HepG2 (cell line): ENCODE measurements around the gene PLIN1. TPM values are rescaled to one million over a fixed set of nuclear protein-coding genes. Genes with fewer than 3 reads are reported as not detected.

ENCODE experiments used
- ATAC-seq: fragments of 200-7000 bp; cut with Tn5 transposase; 3 replicates; pipeline ENCODE4 v1.9.1; 2020; ENCODE audit warnings: mild to moderate bottlenecking, moderate library complexity
- BruUV-seq: library from RNA; stranded (reverse); fragments of 400-500 nt; replicated peaks from 2 replicates; lab custom pipeline; 2021; lab: Mats Ljungman, UMichigan
- CTCF ChIA-PET: fragments of 300-600 bp; formaldehyde crosslinking; extraction: SDS; loops from one replicate; lab custom pipeline; 2021; ENCODE audit warnings: low total read pairs, inconsistent platforms, low intra/inter-chr PET ratio; lab: Yijun Ruan, JAX
- POLR2A ChIA-PET: fragments of 350-600 bp; sonication (Branson Sonifier 250); formaldehyde crosslinking; loops from one replicate; lab custom pipeline; 2020; ENCODE audit warnings: antibody characterized with exemption, inconsistent platforms; lab: Yijun Ruan, JAX
- DNase-seq: peaks from one replicate; pipeline ENCODE4 v3.0.0-alpha.2; 2015; ENCODE audit warnings: low spot score
- FAIRE-seq: peaks from 3 replicates; lab custom pipeline; 2011; peaks lifted over from hg19 to GRCh38; lab: Jason Lieb, UNC
- H2AFZ ChIP-seq: one replicate; pipeline ENCODE4 v1.6.1; 2011; ENCODE audit warnings: low read length, inconsistent platforms
- H3K27ac ChIP-seq: fragments of 300-600 bp; 3 replicates; pipeline ENCODE4 v1.8.0; 2011; ENCODE audit warnings: mixed run types, mild to moderate bottlenecking, mixed read lengths, low read length, inconsistent platforms; ENCODE audit not compliant: insufficient read depth; ENCODE audit errors: extremely low read length
- H3K27me3 ChIP-seq, 2 experiments: fragments of 200-600 bp in 1 of 2; 2 replicates in 1 of 2; 3 replicates in 1 of 2; pipeline versions ENCODE4 v1.6.0 to v1.8.0; 2011; ENCODE audit warnings: low read length in 2 of 2, mild to moderate bottlenecking in 2 of 2, moderate library complexity in 2 of 2, inconsistent platforms in 1 of 2; ENCODE audit not compliant: insufficient read depth in 2 of 2, control insufficient read depth in 1 of 2
- H3K36me3 ChIP-seq, 2 experiments: fragments of 200-600 bp in 1 of 2; replicated peaks in 1 of 2; 2 replicates in 1 of 2; 3 replicates in 1 of 2; pipeline versions ENCODE4 v1.5.1 to v1.8.0; 2011; ENCODE audit warnings: low read length in 2 of 2, inconsistent platforms in 1 of 2; ENCODE audit not compliant: insufficient read depth in 2 of 2, control insufficient read depth in 1 of 2
- H3K4me1 ChIP-seq: 2 replicates; pipeline ENCODE4 v1.5.1; 2012; ENCODE audit warnings: low read length, inconsistent platforms; ENCODE audit not compliant: insufficient read depth
- H3K4me2 ChIP-seq: 2 replicates; pipeline ENCODE4 v1.6.0; 2011; ENCODE audit warnings: low read depth, low read length, inconsistent platforms
- H3K4me3 ChIP-seq, 3 experiments: fragments of 200-600 bp in 1 of 3; sonication (generic), shearing (Covaris generic) in 1 of 3; replicated peaks in 1 of 3; 2 replicates each; pipeline ENCODE4 v1.5.1; 2011 to 2016; ENCODE audit warnings: low read length in 3 of 3, inconsistent platforms in 2 of 3, low read depth in 2 of 3, mild to moderate bottlenecking in 2 of 3, control low read depth in 1 of 3, mixed read lengths in 1 of 3; ENCODE audit not compliant: insufficient read depth in 1 of 3
- H3K79me2 ChIP-seq: one replicate; pipeline ENCODE4 v1.6.1; 2011; ENCODE audit warnings: low read length, inconsistent platforms; ENCODE audit not compliant: insufficient read depth
- H3K9ac ChIP-seq: 2 replicates; pipeline ENCODE4 v1.6.0; 2011; ENCODE audit warnings: mild to moderate bottlenecking, low read depth, low read length, inconsistent platforms; ENCODE audit not compliant: insufficient read depth
- H3K9me3 ChIP-seq: 2 replicates; pipeline ENCODE4 v1.5.1; 2012; ENCODE audit warnings: mild to moderate bottlenecking, low read length
- H4K20me1 ChIP-seq: 2 replicates; pipeline ENCODE4 v1.6.0; 2011; ENCODE audit warnings: inconsistent platforms, mild to moderate bottlenecking, low read length, moderate library complexity; ENCODE audit not compliant: insufficient read depth
- BRCA1 ChIP-seq: sonication (generic); formaldehyde crosslinking; IDR thresholded peaks from 2 replicates; pipeline ENCODE4 v1.4.0; 2020; ENCODE audit warnings: missing genetic modification reagents
- GATA4 ChIP-seq: sonication (generic); IDR thresholded peaks from 2 replicates; pipeline ENCODE4 v1.6.1; 2016; ENCODE audit warnings: antibody characterized with exemption, low read depth, borderline replicate concordance
- HNRNPLL ChIP-seq: fragments of 200-400 bp; formaldehyde crosslinking; IDR thresholded peaks from 2 replicates; pipeline ENCODE4 v1.6.1; 2017; ENCODE audit warnings: mild to moderate bottlenecking, low read depth, low read length; ENCODE audit not compliant: poor library complexity, severe bottlenecking
- IRF2 ChIP-seq: IDR thresholded peaks from 2 replicates; pipeline ENCODE4 v1.6.1; 2018; ENCODE audit warnings: missing genetic modification reagents, missing compliant biosample characterization
- KDM5A ChIP-seq: fragments of 200-600 bp; sonication (generic); IDR thresholded peaks from 2 replicates; pipeline ENCODE4 v1.7.0; 2018; ENCODE audit warnings: antibody characterized with exemption, mild to moderate bottlenecking, low read length, borderline replicate concordance
- KLF6 ChIP-seq: IDR thresholded peaks from 2 replicates; pipeline ENCODE4 v1.8.0; 2016; ENCODE audit warnings: missing biosample characterization, missing genetic modification reagents
- KMT2A ChIP-seq: sonication (generic); formaldehyde crosslinking; IDR thresholded peaks from 2 replicates; pipeline ENCODE4 v1.4.0; 2020; ENCODE audit warnings: missing genetic modification reagents
- NCOA2 ChIP-seq: sonication (generic); formaldehyde crosslinking; IDR thresholded peaks from 2 replicates; pipeline ENCODE4 v1.8.0; 2022; ENCODE audit warnings: inconsistent platforms
- RAD51 ChIP-seq: fragments of 450-650 bp; IDR thresholded peaks from 2 replicates; pipeline ENCODE4 v1.6.1; 2016; ENCODE audit warnings: borderline replicate concordance
- SMARCC2 ChIP-seq: fragments of 450-650 bp; IDR thresholded peaks from 2 replicates; pipeline ENCODE4 v1.6.1; 2017; ENCODE audit warnings: antibody characterized with exemption, mild to moderate bottlenecking
- TCF12 ChIP-seq, 2 experiments: fragments of 450-650 bp in 1 of 2; sonication (generic) in 1 of 2; formaldehyde crosslinking in 1 of 2; IDR thresholded peaks; 2 replicates each; pipeline versions ENCODE4 v1.6.1 to v1.8.0; 2017 to 2022; ENCODE audit warnings: antibody characterized with exemption in 1 of 2, mild to moderate bottlenecking in 1 of 2, missing genetic modification reagents in 1 of 2, moderate library complexity in 1 of 2
- THYN1 ChIP-seq: sonication (generic); formaldehyde crosslinking; IDR thresholded peaks from 2 replicates; pipeline ENCODE4 v1.8.1; 2023; ENCODE audit warnings: low read depth, mild to moderate bottlenecking, moderate library complexity, missing genetic modification reagents, borderline replicate concordance
- WIZ ChIP-seq: sonication (generic); formaldehyde crosslinking; IDR thresholded peaks from 2 replicates; pipeline ENCODE4 v1.5.1; 2020; ENCODE audit warnings: mild to moderate bottlenecking, missing genetic modification reagents
- ZMYM3 ChIP-seq: sonication (generic); formaldehyde crosslinking; IDR thresholded peaks from 2 replicates; pipeline ENCODE4 v1.5.1; 2020; ENCODE audit warnings: mild to moderate bottlenecking, missing genetic modification reagents
- ZNF597 ChIP-seq: sonication (generic); formaldehyde crosslinking; IDR thresholded peaks from 2 replicates; pipeline ENCODE4 v1.5.0; 2020; ENCODE audit warnings: missing genetic modification reagents
- ZNF605 ChIP-seq: sonication (generic); formaldehyde crosslinking; IDR thresholded peaks from 2 replicates; pipeline ENCODE4 v1.8.0; 2022; ENCODE audit warnings: mild to moderate bottlenecking, missing genetic modification reagents
- ZNF768 ChIP-seq: sonication (generic); formaldehyde crosslinking; IDR thresholded peaks from 2 replicates; pipeline ENCODE4 v1.4.0; 2020; ENCODE audit warnings: missing genetic modification reagents
- ZNF788 ChIP-seq: sonication (generic); formaldehyde crosslinking; IDR thresholded peaks from 2 replicates; pipeline ENCODE4 v1.5.0; 2020; ENCODE audit warnings: mild to moderate bottlenecking, missing genetic modification reagents, borderline replicate concordance
- WGBS: methylation state at CpG from one replicate; pipeline ENCODE4 v1.1.6; 2017; ENCODE audit warnings: low lambda C conversion rate; 5-methylcytosine and 5-hydroxymethylcytosine counted together
- in situ Hi-C: cut with HindIII; loops from 2 replicates; pipeline ENCODE4 v1.10.0; 2017; ENCODE audit warnings: low pct_unique_long_range_greater_than_20kb; ENCODE audit not compliant: extremely low pct_ligation_motif_present
- intact Hi-C: fragments of 100-400 bp; cut with micrococcal nuclease; formaldehyde crosslinking; loops from one replicate; pipeline ENCODE4 v1.10.0; 2022; ENCODE audit not compliant: unreplicated experiment
- polyA plus RNA-seq, 8 experiments: library from polyadenylated mRNA; depleted of rRNA in 3 of 8; stranded (reverse) in 7 of 8; unstranded in 1 of 8; fragments of >200 nt; fragmentation: Illumina TruSeq in 4 of 8; extraction: Trizol in 4 of 8; gene quantifications; 2 replicates each; pipeline versions ENCODE4 v1.2.1 to v1.2.3, GENCODE V29; 2011 to 2016; ENCODE audit warnings: low read depth in 4 of 8, missing spikeins in 1 of 8, mixed read lengths in 1 of 8; ENCODE audit not compliant: insufficient read depth in 1 of 8
- total RNA-seq, 5 experiments: library from RNA; depleted of rRNA; stranded (reverse); fragments of >200 nt; fragmentation: Illumina TruSeq; extraction: Trizol; gene quantifications; 2 replicates each; pipeline ENCODE4 v1.2.3, GENCODE V29; 2016; ENCODE audit warnings: low read depth in 1 of 5
- TF ChIP-seq, protein P1 (sequence below): sonication (generic); formaldehyde crosslinking; IDR thresholded peaks from 2 replicates; pipeline ENCODE4 v1.8.0; 2022; ENCODE audit warnings: missing genetic modification reagents, low read depth, mild to moderate bottlenecking, borderline replicate concordance
- TF ChIP-seq, protein P2 (sequence below): sonication (generic); formaldehyde crosslinking; IDR thresholded peaks from 2 replicates; pipeline ENCODE4 v1.8.1; 2023; ENCODE audit warnings: mild to moderate bottlenecking, missing genetic modification reagents

Gene PLIN1
- total and polyA plus RNA-seq, 2 of the 13 experiments (the other 11 are each of a cell fraction or from before 2014, with no cell fraction given) = 0.74 to 1.2 TPM

GRCh38 chr15:89652131-89652530 lies 27.0 kb downstream of the PLIN1 start:
- in situ Hi-C loops (no loop called here), intact Hi-C loops (no loop called here)
- ChIA-PET CTCF (no interaction called here), POLR2A (no interaction called here)
- Histone ChIP-seq H2AFZ (no peak overlapping the region), H3K79me2 (no peaks in the 10 kb centered on the region), H3K9me3 (no peaks in the 10 kb centered on the region), H3K27me3 (peaks cover 0 to 2% of the 10 kb centered on the region in 2 experiments; a peak in 1 of 5 replicates), H3K4me2 (no peak overlapping the region), H3K4me1 (peaks cover 37% of the 10 kb centered on the region), H4K20me1 (no peaks in the 10 kb centered on the region), H3K4me3 (no peak overlapping the region), H3K9ac (no peak overlapping the region)
- no TSS peak for BruUV-seq
- 77% methylated on average over 6 of the region's 7 CpGs for WGBS
- no peak for FAIRE-seq
- TF ChIP-seq BRCA1 (CRISPR knock-in tag) (no peak), IRF2 (CRISPR knock-in tag) (no peak), NCOA2 (no peak), KLF6 (CRISPR knock-in tag) (no peak), RAD51 (no peak), HNRNPLL (no peak), ZNF605 (no peak), ZMYM3 (CRISPR knock-in tag) (no peak), ZNF788 (CRISPR knock-in tag) (no peak), WIZ (CRISPR knock-in tag) (no peak), KDM5A (no peak), ZNF768 (CRISPR knock-in tag) (no peak), KMT2A (no peak), GATA4 (no peak), TCF12 (IDR thresholded peaks at IDR 0.05) (no peak), TCF12 (CRISPR knock-in tag; IDR thresholded peaks at IDR 0.05) (no peak), SMARCC2 (no peak), THYN1 (CRISPR knock-in tag) (no peak), ZNF597 (CRISPR knock-in tag) (no peak)
- TF ChIP-seq, protein P1, sequence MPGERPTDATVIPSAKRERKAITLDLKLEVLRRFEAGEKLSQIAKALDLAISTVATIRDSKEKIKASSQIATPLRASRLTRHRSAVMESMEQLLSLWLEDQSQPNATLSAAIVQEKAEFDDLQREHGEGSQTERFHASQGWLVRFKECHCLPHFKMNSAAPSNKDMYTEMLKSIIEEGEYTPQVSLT (CRISPR knock-in tag) = no peak
- TF ChIP-seq, protein P2, sequence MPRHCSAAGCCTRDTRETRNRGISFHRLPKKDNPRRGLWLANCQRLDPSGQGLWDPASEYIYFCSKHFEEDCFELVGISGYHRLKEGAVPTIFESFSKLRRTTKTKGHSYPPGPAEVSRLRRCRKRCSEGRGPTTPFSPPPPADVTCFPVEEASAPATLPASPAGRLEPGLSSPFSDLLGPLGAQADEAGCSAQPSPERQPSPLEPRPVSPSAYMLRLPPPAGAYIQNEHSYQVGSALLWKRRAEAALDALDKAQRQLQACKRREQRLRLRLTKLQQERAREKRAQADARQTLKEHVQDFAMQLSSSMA (CRISPR knock-in tag) = no peak
- TF ChIP-seq, all 625 proteins: peak for 0
- H3K27ac ChIP-seq = no peak overlapping the region
- ATAC-seq (no peak), DNase-seq (no peak)
- no peaks in the 10 kb centered on the region; a peak in 1 of 5 replicates for H3K36me3 ChIP-seq
